Activated naive CD8-positive, alpha-beta T cell treated with anti-CD3 and anti-CD28 coated beads for 36 hours (primary cell): Measurements from ENCODE around the gene FALEC. TPM values are rescaled to one million over a fixed set of nuclear protein-coding genes. Genes with fewer than 3 reads are reported as not detected.

ENCODE experiments used
- DNase-seq: peaks from one replicate; pipeline ENCODE4 v3.0.0; 2021
- H3K27ac Mint-ChIP-seq: one replicate; pipeline ENCODE4 v1.8.0; 2022; ENCODE audit warnings: mild to moderate bottlenecking, moderate library complexity, mixed read lengths
- H3K27me3 Mint-ChIP-seq: one replicate; pipeline ENCODE4 v1.8.0; 2022; ENCODE audit warnings: mild to moderate bottlenecking, mixed read lengths
- H3K36me3 Mint-ChIP-seq: one replicate; pipeline ENCODE4 v1.8.0; 2021; ENCODE audit warnings: mild to moderate bottlenecking, mixed read lengths
- H3K4me1 Mint-ChIP-seq: one replicate; pipeline ENCODE4 v1.8.0; 2021; ENCODE audit warnings: mixed read lengths
- H3K4me3 Mint-ChIP-seq: one replicate; pipeline ENCODE4 v1.8.0; 2022; ENCODE audit warnings: mild to moderate bottlenecking, moderate library complexity, mixed read lengths
- H3K9me3 Mint-ChIP-seq: one replicate; pipeline ENCODE4 v1.8.0; 2022; ENCODE audit warnings: mixed read lengths
- total RNA-seq, 2 experiments: library from RNA; stranded (reverse); gene quantifications; one replicate each; pipeline ENCODE4 v1.2.3, GENCODE V29; 2021

FALEC gene
- total RNA-seq, 2 experiments from 2014 or later = not detected

DNA sequence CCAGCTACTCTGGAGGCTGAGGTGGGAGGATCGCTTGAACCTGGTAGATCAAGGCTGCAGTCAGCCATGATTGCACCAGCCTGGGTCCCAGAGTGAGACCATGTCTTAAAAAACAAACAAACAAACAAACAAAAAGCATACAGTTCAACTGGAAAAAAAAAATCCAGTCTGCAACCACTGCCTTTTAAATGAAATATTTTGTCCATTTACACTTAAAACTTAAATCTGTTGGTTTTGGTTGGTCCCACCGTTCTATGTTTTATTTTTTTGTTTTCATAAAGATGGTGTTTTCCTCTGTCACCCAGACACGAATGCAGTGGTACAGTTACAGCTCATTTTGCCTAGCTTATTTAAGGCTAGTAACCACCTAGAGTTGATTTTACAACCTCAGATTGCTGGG is 9.8 kb downstream of the FALEC start:
- H3K27ac Mint-ChIP-seq = no peak overlapping the region
- H3K4me1 Mint-ChIP-seq = peaks cover 2% of the 10 kb centered on the region
- H3K9me3 Mint-ChIP-seq = no peaks in the 10 kb centered on the region
- no peaks in the 10 kb centered on the region for H3K36me3 Mint-ChIP-seq
- H3K27me3 Mint-ChIP-seq = no peaks in the 10 kb centered on the region
- no peak overlapping the region for H3K4me3 Mint-ChIP-seq
- DNase-seq = no peak

- H3K4me3 Mint-ChIP-seq = no peak overlapping the region
- DNase-seq = no peak
- H3K36me3 Mint-ChIP-seq = no peaks in the 10 kb centered on the region
- no peaks in the 10 kb centered on the region for H3K9me3 Mint-ChIP-seq
- peaks cover 3% of the 10 kb centered on the region for H3K4me1 Mint-ChIP-seq
- H3K27me3 Mint-ChIP-seq = no peaks in the 10 kb centered on the region
- no peak overlapping the region for H3K27ac Mint-ChIP-seq
Measured at GRCh38 chr1:150528196-150528595, 12.6 kb downstream of the FALEC start.

GRCh38 chr1:150529017-150529416 is 13.5 kb downstream of the FALEC start:
- Mint-ChIP-seq H3K27ac (no peak overlapping the region), H3K27me3 (no peaks in the 10 kb centered on the region), H3K4me1 (peaks cover 3% of the 10 kb centered on the region), H3K4me3 (no peak overlapping the region), H3K36me3 (no peaks in the 10 kb centered on the region), H3K9me3 (no peaks in the 10 kb centered on the region)
- no peak for DNase-seq

DNA sequence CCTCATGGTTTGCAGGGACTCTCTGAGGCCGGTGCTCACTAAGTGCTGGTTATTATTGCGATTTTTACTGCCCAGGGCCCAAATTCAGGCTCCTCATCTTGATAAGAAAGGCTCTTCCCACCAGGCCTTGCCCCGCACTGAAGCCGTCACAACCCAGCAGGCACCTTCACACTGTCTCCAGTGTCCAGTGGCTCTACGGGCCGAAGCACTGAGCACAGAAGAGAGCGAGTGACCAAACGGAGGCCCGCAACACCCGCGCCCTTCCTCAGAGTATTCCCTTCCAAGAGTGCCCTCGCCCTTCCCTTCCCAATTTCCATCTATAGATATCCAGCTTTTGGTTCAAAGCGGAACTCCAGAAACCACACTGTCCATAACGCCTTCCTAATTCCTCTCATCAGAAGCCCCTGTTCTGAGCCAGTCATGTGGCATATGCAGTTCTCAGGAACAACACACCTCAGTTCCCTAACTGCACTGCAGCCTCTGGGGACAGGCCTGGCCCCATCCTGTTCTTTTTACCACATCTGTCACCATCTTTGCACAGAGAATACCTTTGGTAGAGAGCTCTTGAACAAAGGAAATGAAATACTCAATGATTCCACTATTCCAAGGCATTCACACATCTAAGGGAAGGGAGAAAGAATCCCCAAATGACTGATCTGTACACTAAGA is 15.1 kb downstream of the FALEC start:
- no peaks in the 10 kb centered on the region for H3K27me3 Mint-ChIP-seq
- H3K4me1 Mint-ChIP-seq = peaks cover 3% of the 10 kb centered on the region
- DNase-seq = no peak
- no peak overlapping the region for H3K4me3 Mint-ChIP-seq
- no peaks in the 10 kb centered on the region for H3K36me3 Mint-ChIP-seq
- H3K27ac Mint-ChIP-seq = no peak overlapping the region
- no peaks in the 10 kb centered on the region for H3K9me3 Mint-ChIP-seq

- H3K27ac Mint-ChIP-seq = peak overlapping the region; percentile 16
- H3K27me3 Mint-ChIP-seq = no peaks in the 10 kb centered on the region
- no peaks in the 10 kb centered on the region for H3K9me3 Mint-ChIP-seq
- H3K36me3 Mint-ChIP-seq = no peaks in the 10 kb centered on the region
- no peak for DNase-seq
- peaks cover 3% of the 10 kb centered on the region for H3K4me1 Mint-ChIP-seq
- H3K4me3 Mint-ChIP-seq = no peak overlapping the region
Measured at GRCh38 chr1:150532860-150533259, 17.3 kb downstream of the FALEC start.

DNA sequence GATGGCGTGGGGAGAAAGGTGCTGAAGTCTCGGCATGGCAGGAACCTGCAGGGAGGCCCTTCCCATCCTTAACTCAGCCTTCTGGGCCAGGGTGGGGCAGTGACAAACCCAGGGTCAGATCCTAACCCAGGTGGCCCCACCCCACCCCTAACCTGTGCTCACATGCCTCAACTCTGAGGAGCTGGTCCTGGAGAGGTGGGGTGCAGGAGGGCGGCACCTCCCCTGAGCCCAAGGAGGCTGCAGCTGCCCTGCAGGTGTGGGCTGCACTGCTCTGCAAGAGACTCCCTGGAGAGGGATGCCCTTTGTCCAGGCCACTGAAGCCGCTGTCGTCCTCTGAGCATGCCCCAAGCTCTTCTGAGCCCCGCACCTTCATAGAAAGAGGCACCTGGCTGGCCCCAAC is 18.4 kb downstream of the FALEC start:
- H3K27ac Mint-ChIP-seq = no peak overlapping the region
- peaks cover 3% of the 10 kb centered on the region for H3K4me1 Mint-ChIP-seq
- DNase-seq = no peak
- no peaks in the 10 kb centered on the region for H3K27me3 Mint-ChIP-seq
- H3K4me3 Mint-ChIP-seq = no peak overlapping the region
- no peaks in the 10 kb centered on the region for H3K9me3 Mint-ChIP-seq
- no peaks in the 10 kb centered on the region for H3K36me3 Mint-ChIP-seq

- no peak overlapping the region for H3K4me3 Mint-ChIP-seq
- no peaks in the 10 kb centered on the region for H3K36me3 Mint-ChIP-seq
- DNase-seq = no peak
- peaks cover 3% of the 10 kb centered on the region for H3K4me1 Mint-ChIP-seq
- H3K27me3 Mint-ChIP-seq = no peaks in the 10 kb centered on the region
- no peak overlapping the region for H3K27ac Mint-ChIP-seq
- H3K9me3 Mint-ChIP-seq = no peaks in the 10 kb centered on the region
Measured at GRCh38 chr1:150535511-150536287, 20.1 kb downstream of the FALEC start.

DNA sequence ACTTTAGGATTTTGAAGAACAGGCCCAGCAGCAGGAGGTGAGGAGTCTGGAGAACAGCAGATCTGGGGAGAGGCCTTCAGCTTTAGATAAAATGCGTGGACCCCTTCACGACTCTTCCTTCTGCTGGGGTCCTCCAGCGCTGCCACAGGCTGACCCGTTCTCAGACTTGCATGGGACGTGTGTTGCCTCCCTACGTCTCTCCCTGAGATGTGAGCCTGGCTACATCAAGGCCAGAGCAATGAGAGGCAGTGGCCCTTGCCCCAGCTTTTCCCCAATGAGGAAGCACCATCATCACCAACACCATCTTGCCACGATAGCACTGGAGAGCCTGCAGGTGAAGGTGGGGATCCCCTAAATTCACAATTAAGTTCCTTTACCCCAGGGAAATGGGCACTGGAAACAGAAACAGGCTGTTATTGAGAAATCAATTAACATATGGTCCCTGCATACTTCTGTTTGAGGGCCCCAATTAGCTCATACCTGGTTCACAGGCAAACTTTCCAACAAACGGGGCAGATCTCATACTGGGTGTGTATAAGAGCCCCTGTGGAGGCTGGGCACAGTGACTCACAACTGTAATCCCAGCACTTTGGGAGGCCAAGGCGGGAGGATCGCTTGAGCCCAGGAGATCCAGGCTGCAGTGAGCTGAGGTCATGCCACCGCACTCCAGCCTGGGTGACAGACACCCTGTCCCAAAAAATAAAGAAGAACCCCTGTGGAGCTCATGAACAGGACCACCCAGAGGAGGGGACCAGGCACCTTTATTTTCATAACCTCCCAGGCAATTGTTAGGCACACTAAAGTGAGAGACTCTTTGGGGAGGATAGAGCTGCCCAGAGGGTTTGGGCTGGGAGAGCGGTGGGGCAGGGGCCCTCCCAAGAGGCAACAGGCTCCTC is 21.5 kb downstream of the FALEC start:
- DNase-seq = no peak
- no peaks in the 10 kb centered on the region for H3K36me3 Mint-ChIP-seq
- peaks cover 3% of the 10 kb centered on the region for H3K4me1 Mint-ChIP-seq
- H3K27ac Mint-ChIP-seq = no peak overlapping the region
- no peak overlapping the region for H3K4me3 Mint-ChIP-seq
- H3K9me3 Mint-ChIP-seq = no peaks in the 10 kb centered on the region
- H3K27me3 Mint-ChIP-seq = peaks cover 2% of the 10 kb centered on the region

DNA sequence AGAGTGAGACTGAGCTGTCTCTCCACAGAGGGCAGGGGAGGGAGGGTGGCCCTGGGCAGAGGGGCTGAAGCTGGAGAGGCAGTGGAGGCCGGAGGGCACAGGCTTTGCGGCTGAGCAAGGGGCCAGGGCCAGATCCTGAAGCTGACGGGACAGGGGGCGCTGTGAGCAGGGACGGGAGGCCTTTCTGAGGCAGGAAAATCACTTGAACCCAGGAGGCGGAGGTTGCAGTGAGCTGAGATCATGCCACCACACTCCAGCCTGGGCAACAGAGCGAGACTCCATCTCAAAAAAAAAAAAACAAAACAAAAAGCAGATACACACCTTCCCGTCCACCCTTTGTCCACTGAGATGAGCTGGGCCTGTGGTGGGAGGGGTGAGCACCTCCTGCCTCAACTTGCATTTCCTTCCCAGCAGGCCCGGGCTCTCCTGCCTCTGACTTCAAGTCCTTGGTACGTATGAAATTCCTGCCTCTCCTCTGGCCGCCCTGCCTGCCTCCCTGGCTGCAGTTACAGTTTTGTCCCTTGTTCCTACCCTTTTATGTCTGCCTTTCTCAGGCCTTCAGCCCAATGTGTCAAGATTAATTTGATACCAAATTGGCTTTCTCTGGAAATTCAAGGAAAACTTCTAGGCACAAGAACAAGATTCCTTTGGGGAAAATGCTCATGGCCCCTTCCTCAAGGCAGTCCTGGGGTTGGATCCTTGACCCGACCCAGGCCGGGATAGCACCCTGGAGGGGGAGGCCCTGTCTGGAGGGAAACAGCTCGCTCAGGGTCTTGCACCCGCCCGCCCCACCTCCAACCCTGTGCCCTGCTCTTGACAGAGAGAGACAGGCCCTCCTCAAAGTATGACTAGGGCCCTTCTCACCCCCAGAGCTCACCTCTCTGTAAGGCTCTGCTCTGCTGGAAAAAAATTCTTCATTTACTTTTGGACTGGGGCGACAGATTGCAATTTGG is 22.5 kb downstream of the FALEC start:
- DNase-seq = no peak
- Mint-ChIP-seq H3K9me3 (no peaks in the 10 kb centered on the region), H3K36me3 (no peaks in the 10 kb centered on the region), H3K27ac (no peak overlapping the region), H3K27me3 (peaks cover 9% of the 10 kb centered on the region), H3K4me1 (no peaks in the 10 kb centered on the region), H3K4me3 (no peak overlapping the region)

DNA sequence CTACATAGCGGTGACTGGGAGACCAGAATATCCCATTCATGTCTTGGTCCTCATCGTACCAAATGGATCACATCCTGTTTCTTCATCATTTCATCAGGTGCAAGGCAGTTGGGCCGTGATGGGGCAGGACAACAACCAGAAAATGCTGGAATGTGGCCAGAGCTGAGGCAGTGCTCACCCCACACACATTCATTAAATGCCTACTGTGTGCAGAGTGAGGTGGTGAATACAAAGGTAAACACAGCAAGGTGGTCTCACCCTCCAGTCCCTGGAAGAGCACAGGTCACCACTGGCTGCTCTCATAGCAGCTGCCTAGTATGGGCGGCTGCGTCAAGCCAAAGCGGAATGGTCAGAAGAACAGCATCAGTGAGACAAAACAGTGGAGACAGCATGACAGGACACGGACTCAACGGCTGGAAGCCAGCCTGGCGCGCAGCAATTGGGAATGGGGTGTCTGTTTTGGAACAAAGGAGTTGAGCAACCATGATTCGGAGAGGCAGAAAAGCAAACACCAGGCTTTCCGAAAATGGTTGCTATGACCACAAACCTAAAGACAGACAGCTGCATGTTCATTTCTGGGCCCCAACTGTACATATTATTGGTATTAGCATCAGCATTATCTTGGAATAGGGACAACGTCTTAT is 28.1 kb downstream of the FALEC start:
- H3K27ac Mint-ChIP-seq = no peak overlapping the region
- DNase-seq = no peak
- peaks cover 3% of the 10 kb centered on the region for H3K4me1 Mint-ChIP-seq
- H3K4me3 Mint-ChIP-seq = no peak overlapping the region
- H3K27me3 Mint-ChIP-seq = peaks cover 47% of the 10 kb centered on the region
- H3K9me3 Mint-ChIP-seq = no peaks in the 10 kb centered on the region
- H3K36me3 Mint-ChIP-seq = no peaks in the 10 kb centered on the region

- no peak overlapping the region for H3K4me3 Mint-ChIP-seq
- H3K4me1 Mint-ChIP-seq = peaks cover 3% of the 10 kb centered on the region
- H3K27ac Mint-ChIP-seq = no peak overlapping the region
- no peak for DNase-seq
- H3K36me3 Mint-ChIP-seq = no peaks in the 10 kb centered on the region
- peaks cover 47% of the 10 kb centered on the region for H3K27me3 Mint-ChIP-seq
- no peaks in the 10 kb centered on the region for H3K9me3 Mint-ChIP-seq
Measured at GRCh38 chr1:150544204-150544603, 28.7 kb downstream of the FALEC start.

- Mint-ChIP-seq H3K27ac (no peak overlapping the region), H3K4me3 (no peak overlapping the region), H3K36me3 (no peaks in the 10 kb centered on the region), H3K4me1 (peaks cover 7% of the 10 kb centered on the region), H3K9me3 (no peaks in the 10 kb centered on the region), H3K27me3 (peaks cover 60% of the 10 kb centered on the region)
- DNase-seq = no peak
Measured at GRCh38 chr1:150545486-150546032, 30.0 kb downstream of the FALEC start.

- no peak overlapping the region for H3K27ac Mint-ChIP-seq
- H3K4me3 Mint-ChIP-seq = no peak overlapping the region
- peaks cover 68% of the 10 kb centered on the region for H3K27me3 Mint-ChIP-seq
- H3K4me1 Mint-ChIP-seq = peaks cover 9% of the 10 kb centered on the region
- H3K36me3 Mint-ChIP-seq = no peaks in the 10 kb centered on the region
- DNase-seq = no peak
- H3K9me3 Mint-ChIP-seq = no peaks in the 10 kb centered on the region
Measured at GRCh38 chr1:150546294-150546937, 30.9 kb downstream of the FALEC start.
